Stomach (tissue), 9 donors: ENCODE measurements around the gene UBE3A. TPM values are rescaled to one million over a fixed set of nuclear protein-coding genes. Genes with fewer than 3 reads are reported as not detected.

Experiments used
- DNase-seq, 2 donors: peaks; one replicate each; pipeline versions ENCODE4 v3.0.0 to v3.0.0-alpha.2; 2013 to 2019
- H3K27ac ChIP-seq, 5 donors: fragments of 200-600 bp in 4 of 5; sonication (generic) in 4 of 5; one replicate each; pipeline ENCODE4 v1.5.1; 2013 to 2019; ENCODE audit warnings: mild to moderate bottlenecking in 1 of 5, moderate library complexity in 1 of 5
- H3K27me3 ChIP-seq, 3 donors: fragments of 200-600 bp; sonication (generic); one replicate each; pipeline ENCODE4 v1.5.1; 2017 to 2019; ENCODE audit warnings: mixed run types in 1 of 3
- H3K36me3 ChIP-seq, 4 donors: fragments of 200-600 bp; sonication (generic); 1 replicate in 3 of 4; 2 replicates in 1 of 4; pipeline ENCODE4 v1.5.1; 2016 to 2019
- H3K4me1 ChIP-seq, 4 donors: fragments of 200-600 bp; sonication (generic); one replicate each; pipeline ENCODE4 v1.5.1; 2016 to 2019
- H3K4me3 ChIP-seq, 4 donors: fragments of 200-600 bp; sonication (generic) in 3 of 4; one replicate each; pipeline ENCODE4 v1.5.1; 2016 to 2019; ENCODE audit warnings: mild to moderate bottlenecking in 1 of 4
- H3K9me3 ChIP-seq, 4 donors: fragments of 200-600 bp; sonication (generic); one replicate each; pipeline ENCODE4 v1.5.1; 2016 to 2019
- CTCF ChIP-seq, 7 experiments: fragments of 450-650 bp in 4 of 7; fragments of 200-600 bp in 3 of 7; sonication (generic) in 3 of 7; IDR thresholded peaks; one replicate each; pipeline ENCODE4 v1.5.1; 2016 to 2019; ENCODE audit warnings: antibody characterized with exemption in 7 of 7, control low read depth in 2 of 7, mild to moderate bottlenecking in 1 of 7
- EP300 ChIP-seq: sonication (generic); formaldehyde crosslinking; IDR thresholded peaks from one replicate; pipeline ENCODE4 v1.6.1; 2017; ENCODE audit warnings: antibody characterized with exemption
- POLR2A ChIP-seq, 4 donors: fragments of 450-650 bp; IDR thresholded peaks; one replicate each; pipeline ENCODE4 v1.6.1; 2016; ENCODE audit warnings: antibody characterized with exemption in 4 of 4, control low read depth in 2 of 4, mild to moderate bottlenecking in 1 of 4, moderate library complexity in 1 of 4
- POLR2AphosphoS5 ChIP-seq, 3 donors: sonication (generic); formaldehyde crosslinking; IDR thresholded peaks; one replicate each; pipeline ENCODE4 v1.6.1; 2016; ENCODE audit warnings: antibody characterized with exemption in 3 of 3
- WGBS, 5 donors: extraction: QIAGEN DNeasy Blood & Tissue Kit in 3 of 5; methylation state at CpG; one replicate each; pipeline versions ENCODE4 v1.1.5 to v1.1.7; 2013 to 2018; 5-methylcytosine and 5-hydroxymethylcytosine counted together
- intact Hi-C: fragments of 100-400 bp; cut with DNase I; formaldehyde crosslinking; loops from one replicate; pipeline ENCODE4 v1.15.1; 2023; ENCODE audit warnings: low total_unique reads
- polyA plus RNA-seq, 3 donors: library from polyadenylated mRNA; stranded (reverse); fragments of 200-250 nt; gene quantifications; one replicate each; pipeline ENCODE4 v1.2.3, GENCODE V29; 2013
- total RNA-seq, 5 donors: library from RNA; depleted of rRNA; stranded (reverse); fragments of >200 nt; gene quantifications; one replicate each; pipeline versions ENCODE4 v1.1.0 to v1.2.3, GENCODE V29; 2014 to 2016
- donor health status: healthy with polysubstance abuse.
- donor health status: Bipolar disorder and iron deficiency.
- donor health status: healthy.

Gene UBE3A
- total and polyA plus RNA-seq, 8 donors = 11.0 to 209 (median 59.2) TPM

GRCh38 chr15:25470230-25470629, 31.4 kb upstream of the UBE3A start:
- H3K27ac ChIP-seq = no peak overlapping the region
- H3K4me1 ChIP-seq = no peaks in the 10 kb centered on the region
- H3K9me3 ChIP-seq = peaks cover 0 to 28% (median 6%) of the 10 kb centered on the region in 4 donors
- WGBS, 5 donors = 63 to 93% (median 84%) methylated on average over 1 of the region's 1 CpG
- TF ChIP-seq POLR2A (IDR thresholded peaks at IDR 0.05) (no peak), CTCF (IDR thresholded peaks at IDR 0.05) (no peak), POLR2AphosphoS5 (IDR thresholded peaks at IDR 0.05) (no peak), EP300 (no peak)
- no peak for DNase-seq
- intact Hi-C loops = no loop called here
- H3K27me3 ChIP-seq = no peaks in the 10 kb centered on the region
- no peaks in the 10 kb centered on the region for H3K36me3 ChIP-seq
- H3K4me3 ChIP-seq = no peak overlapping the region

- intact Hi-C loops = no loop called here
- no peaks in the 10 kb centered on the region for H3K36me3 ChIP-seq
- H3K9me3 ChIP-seq = peaks cover 0 to 24% (median 6%) of the 10 kb centered on the region in 4 donors
- WGBS, 5 donors = 68 to 88% (median 77%) methylated on average over 1 of the region's 1 CpG
- H3K27me3 ChIP-seq = no peaks in the 10 kb centered on the region
- TF ChIP-seq EP300 = no peak
- no peak for TF ChIP-seq POLR2AphosphoS5 (IDR thresholded peaks at IDR 0.05)
- TF ChIP-seq CTCF (IDR thresholded peaks at IDR 0.05) = no peak
- peak in 1 of 2 donors; percentile 33 for DNase-seq
- H3K4me3 ChIP-seq = no peak overlapping the region
- H3K4me1 ChIP-seq = no peaks in the 10 kb centered on the region
- no peak overlapping the region for H3K27ac ChIP-seq
Measured at GRCh38 chr15:25469377-25469776, 30.6 kb upstream of the UBE3A start.

GRCh38 chr15:25468611-25469010, 29.8 kb upstream of the UBE3A start:
- no peak for DNase-seq
- 94 to 98% (median 95%) methylated on average over 10 of the region's 10 CpGs for WGBS, 5 donors
- TF ChIP-seq CTCF (IDR thresholded peaks at IDR 0.05) (no peak), POLR2A (IDR thresholded peaks at IDR 0.05) (no peak), EP300 (no peak), POLR2AphosphoS5 (IDR thresholded peaks at IDR 0.05) (no peak)

GRCh38 chr15:25465835-25466234, 27.0 kb upstream of the UBE3A start:
- Histone ChIP-seq H3K9me3 (peaks cover 0 to 15% (median 2%) of the 10 kb centered on the region in 4 donors), H3K27me3 (no peaks in the 10 kb centered on the region), H3K4me1 (no peaks in the 10 kb centered on the region), H3K4me3 (no peak overlapping the region), H3K27ac (no peak overlapping the region), H3K36me3 (no peaks in the 10 kb centered on the region)
- 58 to 79% (median 75%) methylated on average over 1 of the region's 1 CpG for WGBS, 5 donors
- intact Hi-C loops = no loop called here
- TF ChIP-seq EP300 (no peak), CTCF (IDR thresholded peaks at IDR 0.05) (no peak)
- DNase-seq = peak in 1 of 2 donors; percentile 4

More at GRCh38 chr15:25468611-25469010, 29.8 kb upstream of the UBE3A start:
- Histone ChIP-seq H3K36me3 (no peaks in the 10 kb centered on the region), H3K27ac (no peak overlapping the region), H3K4me1 (no peaks in the 10 kb centered on the region), H3K27me3 (no peaks in the 10 kb centered on the region), H3K4me3 (no peak overlapping the region), H3K9me3 (peaks cover 0 to 21% (median 6%) of the 10 kb centered on the region in 4 donors)
- intact Hi-C loops = no loop called here
